ENCODE measurements around the gene WDR82.

Gene WDR82

GRCh38 chr3:52221141-52221562 lies 57.3 kb downstream of the WDR82 start:
- no peak for DNase-seq

DNA sequence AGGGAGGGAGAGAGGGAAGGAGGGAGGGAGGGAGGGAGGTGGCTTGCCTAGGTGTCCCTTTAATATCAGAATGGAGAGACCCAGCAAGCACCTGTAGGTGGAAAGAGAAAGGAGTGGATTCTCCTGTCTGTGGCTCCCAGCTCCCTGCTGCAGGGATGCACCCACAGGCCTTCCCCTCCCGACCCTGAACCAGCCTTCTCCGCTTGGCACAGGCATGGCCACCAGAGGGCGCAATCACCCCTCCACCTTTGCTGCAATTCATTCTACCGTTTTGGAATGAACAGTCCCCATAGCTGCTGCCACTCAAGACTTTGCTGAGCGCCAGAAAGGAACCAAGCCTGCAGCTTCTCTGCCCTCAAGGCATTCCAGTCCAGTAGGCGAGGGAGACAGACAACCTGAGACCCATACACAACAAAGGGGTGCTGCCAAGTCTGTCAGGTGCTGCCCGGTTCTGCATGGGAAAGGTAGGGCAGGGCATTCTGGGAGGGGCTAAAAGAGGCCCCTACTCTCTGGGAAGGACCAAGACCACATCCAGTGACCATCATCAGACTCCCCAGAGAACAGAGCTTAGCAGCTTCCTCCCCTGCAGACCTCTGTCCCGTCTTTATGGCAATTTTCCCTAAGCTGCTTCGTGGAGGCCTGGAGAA lies 57.9 kb downstream of the WDR82 start:
- DNase-seq: peak; percentile 87

GRCh38 chr3:52218937-52219650 lies 59.4 kb downstream of the WDR82 start:
- DNase-seq: no peak

DNA sequence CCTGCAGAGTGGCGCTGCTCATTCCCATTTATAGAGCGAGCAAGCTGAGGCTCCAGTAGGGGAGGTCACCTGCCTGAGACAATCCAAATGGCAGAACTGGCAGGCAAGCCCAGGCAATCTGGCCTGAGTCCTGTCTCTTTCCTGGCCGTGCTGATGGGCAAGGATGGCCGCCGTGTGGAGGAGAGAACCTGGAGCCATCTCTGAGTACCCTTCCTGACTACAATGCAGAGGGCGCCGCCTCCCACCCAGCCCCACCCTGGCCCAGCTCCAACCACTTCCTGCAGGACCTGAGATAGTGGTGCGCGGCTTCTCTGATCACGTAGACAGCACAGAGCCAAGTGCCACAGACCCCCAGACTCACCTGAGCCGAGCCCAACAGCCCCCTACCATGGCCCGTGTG lies 60.0 kb downstream of the WDR82 start:
- no peak for DNase-seq

DNA sequence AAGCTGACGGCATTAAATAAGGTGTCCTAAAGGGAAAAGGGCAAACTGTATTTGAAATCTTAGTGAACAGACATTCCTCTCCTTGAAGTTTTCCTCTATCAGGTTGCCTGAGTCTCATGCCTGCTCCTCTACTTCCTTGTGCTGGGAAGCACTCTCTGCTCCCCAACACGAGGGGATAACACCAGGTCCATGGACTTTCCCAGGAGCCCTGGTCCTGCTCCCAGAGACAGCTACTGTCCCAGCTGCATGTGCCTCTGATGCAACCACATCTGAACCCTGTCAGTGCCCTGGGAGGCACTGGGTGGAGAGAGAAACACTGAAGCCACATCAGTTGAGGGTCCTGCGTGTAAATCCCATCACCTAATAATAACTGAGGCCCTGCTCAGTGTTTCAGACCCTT lies 60.4 kb downstream of the WDR82 start:
- no peak for DNase-seq

DNA sequence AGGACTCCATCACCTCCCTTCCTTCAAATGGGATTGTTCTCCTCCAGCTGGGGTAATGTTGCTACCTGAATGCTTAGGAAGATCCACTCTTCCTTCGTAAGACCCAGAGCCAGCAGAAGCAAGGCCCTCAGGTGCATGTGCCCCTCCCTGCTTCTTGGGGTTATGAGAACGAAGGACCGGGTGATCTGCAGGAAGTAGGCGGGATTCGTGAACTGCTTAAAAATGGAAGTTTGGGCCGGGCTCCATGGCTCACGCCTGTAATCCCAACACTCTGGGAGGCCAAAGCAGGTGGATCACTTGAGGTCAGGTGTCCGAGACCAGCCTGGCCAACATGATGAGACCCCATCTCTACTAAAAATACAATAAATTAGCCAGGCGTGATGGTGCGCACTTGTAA lies 61.0 kb downstream of the WDR82 start:
- peak; percentile 48 for DNase-seq

GRCh38 chr3:52216585-52217408 lies 61.7 kb downstream of the WDR82 start:
- DNase-seq: peak; percentile 90

DNA sequence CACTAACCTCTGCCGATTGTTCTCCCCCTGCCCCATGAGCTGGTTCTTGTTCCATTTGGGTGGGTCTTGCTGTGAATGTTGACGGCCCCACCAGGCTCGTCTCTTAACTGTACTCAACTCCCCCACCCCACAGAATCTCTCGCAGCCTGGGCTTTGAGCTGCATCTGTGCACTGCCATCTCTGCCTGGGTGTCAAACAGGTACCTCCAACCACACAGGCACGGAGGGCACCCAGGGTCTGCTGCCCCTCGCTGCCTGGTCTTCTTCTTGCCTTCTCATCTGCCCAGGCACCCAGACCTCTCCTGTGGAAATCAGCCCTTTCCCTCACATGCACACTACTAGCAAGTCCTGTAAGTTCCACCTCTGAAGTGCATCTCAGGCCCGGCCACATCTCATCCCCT lies 63.1 kb downstream of the WDR82 start:
- no peak for DNase-seq

- no peak for DNase-seq
Measured at GRCh38 chr3:52213901-52214300, 64.5 kb downstream of the WDR82 start.

DNA sequence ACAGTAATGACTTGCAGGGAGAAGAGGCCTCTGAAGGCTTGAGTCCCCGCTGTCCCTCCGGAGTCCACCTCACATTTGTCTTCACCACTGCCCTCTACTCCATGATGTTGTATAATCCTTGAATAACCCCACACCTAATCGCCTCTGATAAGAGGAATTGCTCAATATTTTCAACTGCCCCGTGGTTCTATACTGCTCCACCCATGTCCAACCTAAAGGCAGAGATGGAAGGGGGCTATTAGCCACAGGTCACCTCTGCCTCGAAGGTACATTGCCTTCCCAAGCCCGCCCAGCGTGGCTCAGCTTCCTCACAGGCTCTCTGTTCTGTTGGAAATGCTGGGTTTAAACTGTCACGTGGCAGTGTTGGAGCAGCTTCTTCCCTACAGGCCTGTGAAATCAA lies 65.4 kb downstream of the WDR82 start:
- no peak for DNase-seq

DNA sequence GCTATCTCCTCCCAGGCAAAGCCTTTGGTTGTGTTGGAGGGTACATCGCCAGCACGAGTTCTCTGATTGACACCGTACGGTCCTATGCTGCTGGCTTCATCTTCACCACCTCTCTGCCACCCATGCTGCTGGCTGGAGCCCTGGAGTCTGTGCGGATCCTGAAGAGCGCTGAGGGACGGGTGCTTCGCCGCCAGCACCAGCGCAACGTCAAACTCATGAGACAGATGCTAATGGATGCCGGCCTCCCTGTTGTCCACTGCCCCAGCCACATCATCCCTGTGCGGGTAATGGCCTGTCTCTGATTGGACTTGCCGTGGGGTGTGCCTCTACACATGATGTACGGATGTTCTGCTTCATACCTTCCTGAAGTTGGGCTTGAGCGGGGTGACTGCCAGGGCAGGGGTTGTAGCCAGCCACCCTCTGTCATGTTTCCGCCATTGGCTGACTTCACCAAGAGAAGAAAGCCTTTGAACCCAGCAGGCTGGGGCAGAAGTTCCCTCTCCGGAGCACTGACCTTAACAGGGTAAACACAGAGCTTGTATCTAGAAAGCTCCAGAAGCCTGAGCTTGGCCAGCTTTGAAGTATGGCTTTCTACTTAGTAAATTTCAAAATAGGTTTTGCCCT lies 67.1 kb downstream of the WDR82 start:
- no peak for DNase-seq

DNA sequence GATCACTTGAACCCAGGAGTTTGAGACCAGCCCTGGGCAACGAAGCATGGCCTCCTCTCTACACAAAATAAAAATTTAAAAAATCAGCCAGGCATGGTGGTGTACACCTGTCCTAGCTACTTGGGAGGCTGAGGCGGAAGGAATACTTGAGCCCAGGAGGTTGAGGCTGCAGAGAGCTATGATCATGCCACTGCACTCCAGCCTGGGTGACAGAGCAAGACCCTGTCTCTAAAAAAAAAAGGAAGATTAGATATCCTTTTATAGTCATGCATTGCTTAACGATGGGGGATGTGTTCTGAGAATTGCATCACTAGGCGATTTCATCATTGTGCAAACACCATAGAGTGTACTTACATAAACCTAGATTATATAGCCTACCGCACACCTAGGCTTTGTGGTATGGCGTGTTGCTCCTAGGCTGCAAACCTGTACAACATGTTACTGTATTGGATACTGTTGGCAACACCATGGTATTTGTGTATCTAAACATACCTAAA lies 67.9 kb downstream of the WDR82 start:
- no peak for DNase-seq

DNA sequence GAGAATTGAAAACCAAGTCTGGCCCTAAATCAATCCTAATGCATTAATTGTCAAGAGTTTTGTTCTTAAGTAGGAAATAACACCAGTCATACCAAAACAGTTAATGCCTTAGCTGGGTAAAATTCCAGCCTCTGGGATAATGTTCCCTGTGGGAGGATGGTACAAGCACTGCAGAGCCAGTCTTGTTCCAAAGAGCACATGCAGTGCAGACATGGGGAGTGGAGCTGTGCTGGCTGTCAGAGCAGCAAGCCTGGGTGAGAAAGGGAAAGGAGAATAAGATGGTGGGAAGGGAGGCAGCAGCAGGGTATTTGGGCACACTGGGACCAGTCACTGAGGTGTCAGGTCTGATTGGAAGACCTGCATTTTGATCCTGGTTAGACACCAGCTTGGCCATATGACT lies 68.4 kb downstream of the WDR82 start:
- DNase-seq: no peak

GRCh38 chr3:52208556-52208955 lies 69.9 kb downstream of the WDR82 start:
- DNase-seq: no peak

GRCh38 chr3:52205727-52206372 lies 72.6 kb downstream of the WDR82 start:
- DNase-seq: no peak
